SK-N-SH treated with all-trans-retinoic acid at 6 μM for 48 hours (cell line): ENCODE data around the gene PPP3CA.

Experiments used
- ATAC-seq: fragments of 200-7000 bp; cut with Tn5 transposase; 3 replicates; pipeline ENCODE4 v1.9.1; 2020; ENCODE audit warnings: mild to moderate bottlenecking, moderate library complexity
- ARNTL ChIP-seq: fragments of 450-650 bp; formaldehyde crosslinking; IDR thresholded peaks from 2 replicates; pipeline ENCODE4 v1.5.0; 2020; ENCODE audit warnings: low read depth, mild to moderate bottlenecking, moderate library complexity, borderline replicate concordance
- CREB5 ChIP-seq: fragments of 250-450 bp; sonication (Bioruptor Pico); IDR thresholded peaks from 2 replicates; pipeline ENCODE4 v1.5.1; 2020; ENCODE audit warnings: low read depth, mild to moderate bottlenecking, moderate library complexity
- ESRRG ChIP-seq: fragments of 250-450 bp; sonication (Bioruptor Pico); IDR thresholded peaks from 2 replicates; pipeline ENCODE4 v1.6.1; 2021; ENCODE audit warnings: mild to moderate bottlenecking
- GLIS3 ChIP-seq: fragments of 250-450 bp; sonication (Bioruptor Pico); IDR thresholded peaks from 2 replicates; pipeline ENCODE4 v1.5.0; 2020; ENCODE audit warnings: mild to moderate bottlenecking, moderate library complexity
- ISL1 ChIP-seq: fragments of 250-450 bp; sonication (Bioruptor Pico); IDR thresholded peaks from 2 replicates; pipeline ENCODE4 v2.1.2; 2022; ENCODE audit warnings: mild to moderate bottlenecking, moderate library complexity
- OSR1 ChIP-seq: fragments of 250-450 bp; sonication (Bioruptor Pico); IDR thresholded peaks from 2 replicates; pipeline ENCODE4 v1.8.0; 2022; ENCODE audit warnings: moderate library complexity, mild to moderate bottlenecking, inconsistent platforms
- POU6F1 ChIP-seq: fragments of 250-450 bp; sonication (Bioruptor Pico); IDR thresholded peaks from 2 replicates; pipeline ENCODE4 v1.8.0; 2021; ENCODE audit warnings: low read depth, mild to moderate bottlenecking, moderate library complexity, borderline replicate concordance
- PPARA ChIP-seq: fragments of 250-450 bp; sonication (Bioruptor Pico); IDR thresholded peaks from 2 replicates; pipeline ENCODE4 v1.5.0; 2020; ENCODE audit warnings: mild to moderate bottlenecking, borderline replicate concordance
- RARB ChIP-seq: fragments of 250-450 bp; sonication (Bioruptor Pico); IDR thresholded peaks from 2 replicates; pipeline ENCODE4 v1.8.0; 2021; ENCODE audit warnings: mild to moderate bottlenecking, moderate library complexity
- SNAI2 ChIP-seq: fragments of 250-450 bp; sonication (Bioruptor Pico); IDR thresholded peaks from 2 replicates; pipeline ENCODE4 v1.5.0; 2020; ENCODE audit warnings: mild to moderate bottlenecking, moderate library complexity
- TOX ChIP-seq: fragments of 250-450 bp; sonication (Bioruptor Pico); IDR thresholded peaks from 2 replicates; pipeline ENCODE4 v1.8.0; 2021; ENCODE audit warnings: mild to moderate bottlenecking, moderate library complexity, borderline replicate concordance
- ZC3H10 ChIP-seq: fragments of 250-450 bp; sonication (Bioruptor Pico); IDR thresholded peaks from 2 replicates; pipeline ENCODE4 v1.5.1; 2021; ENCODE audit warnings: mild to moderate bottlenecking, moderate library complexity
- ZFP30 ChIP-seq: fragments of 450-650 bp; formaldehyde crosslinking; IDR thresholded peaks from 2 replicates; pipeline ENCODE4 v1.5.0; 2022; ENCODE audit warnings: mild to moderate bottlenecking, moderate library complexity
- ZNF565 ChIP-seq: fragments of 450-650 bp; formaldehyde crosslinking; conservative IDR thresholded peaks from 2 replicates; pipeline ENCODE4 v1.5.0; 2020; ENCODE audit warnings: low read depth, mild to moderate bottlenecking, moderate library complexity
- ZNF70 ChIP-seq: fragments of 450-650 bp; formaldehyde crosslinking; IDR thresholded peaks from 2 replicates; pipeline ENCODE4 v1.5.0; 2020; ENCODE audit warnings: mild to moderate bottlenecking, moderate library complexity
- ZNF8 ChIP-seq: fragments of 450-650 bp; formaldehyde crosslinking; IDR thresholded peaks from 2 replicates; pipeline ENCODE4 v1.5.0; 2020; ENCODE audit warnings: mild to moderate bottlenecking, moderate library complexity
- TF ChIP-seq, protein P1 (sequence below): fragments of 250-450 bp; sonication (Bioruptor Pico); IDR thresholded peaks from 2 replicates; pipeline ENCODE4 v1.8.0; 2020; ENCODE audit warnings: mild to moderate bottlenecking, moderate library complexity, borderline replicate concordance
- TF ChIP-seq, protein P2 (sequence below): fragments of 250-450 bp; sonication (Bioruptor Pico); IDR thresholded peaks from 2 replicates; pipeline ENCODE4 v1.5.0; 2020; ENCODE audit warnings: mild to moderate bottlenecking, moderate library complexity
- TF ChIP-seq, protein P3 (sequence below): fragments of 250-450 bp; sonication (Bioruptor Pico); IDR thresholded peaks from 2 replicates; pipeline ENCODE4 v1.5.1; 2021; ENCODE audit warnings: mild to moderate bottlenecking, moderate library complexity

The PPP3CA gene

DNA sequence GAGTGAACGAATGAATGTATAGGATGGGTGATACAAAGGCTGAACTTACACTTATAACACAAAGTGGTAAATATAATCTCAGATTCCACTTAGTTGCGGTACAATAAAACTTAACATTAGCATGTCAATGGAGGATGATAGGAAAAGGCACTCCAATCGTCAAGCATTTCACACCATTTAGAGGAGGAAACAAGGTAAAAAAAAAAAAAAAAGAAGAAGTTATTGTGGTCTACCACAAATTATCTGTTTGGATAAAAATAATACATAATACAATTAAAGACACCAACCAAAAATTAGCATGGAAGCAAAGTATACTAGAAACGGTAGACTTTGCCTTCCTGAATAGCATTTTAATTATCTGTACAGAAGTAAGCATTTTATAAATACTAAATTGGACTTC, 205.5 kb downstream of the PPP3CA start:
- no peak for ATAC-seq
- TF ChIP-seq POU6F1 (CRISPR knock-in tag) (no peak), ZNF8 (CRISPR knock-in tag) (no peak), RARB (no peak), TOX (CRISPR knock-in tag) (no peak), ZNF70 (CRISPR knock-in tag) (no peak), GLIS3 (CRISPR knock-in tag) (no peak), ZNF565 (no peak), CREB5 (CRISPR knock-in tag) (no peak), SNAI2 (CRISPR knock-in tag) (no peak), ESRRG (CRISPR knock-in tag) (no peak), ZC3H10 (CRISPR knock-in tag) (no peak), ZFP30 (CRISPR knock-in tag) (no peak), PPARA (CRISPR knock-in tag) (no peak), ARNTL (no peak)
- TF ChIP-seq, protein P1, sequence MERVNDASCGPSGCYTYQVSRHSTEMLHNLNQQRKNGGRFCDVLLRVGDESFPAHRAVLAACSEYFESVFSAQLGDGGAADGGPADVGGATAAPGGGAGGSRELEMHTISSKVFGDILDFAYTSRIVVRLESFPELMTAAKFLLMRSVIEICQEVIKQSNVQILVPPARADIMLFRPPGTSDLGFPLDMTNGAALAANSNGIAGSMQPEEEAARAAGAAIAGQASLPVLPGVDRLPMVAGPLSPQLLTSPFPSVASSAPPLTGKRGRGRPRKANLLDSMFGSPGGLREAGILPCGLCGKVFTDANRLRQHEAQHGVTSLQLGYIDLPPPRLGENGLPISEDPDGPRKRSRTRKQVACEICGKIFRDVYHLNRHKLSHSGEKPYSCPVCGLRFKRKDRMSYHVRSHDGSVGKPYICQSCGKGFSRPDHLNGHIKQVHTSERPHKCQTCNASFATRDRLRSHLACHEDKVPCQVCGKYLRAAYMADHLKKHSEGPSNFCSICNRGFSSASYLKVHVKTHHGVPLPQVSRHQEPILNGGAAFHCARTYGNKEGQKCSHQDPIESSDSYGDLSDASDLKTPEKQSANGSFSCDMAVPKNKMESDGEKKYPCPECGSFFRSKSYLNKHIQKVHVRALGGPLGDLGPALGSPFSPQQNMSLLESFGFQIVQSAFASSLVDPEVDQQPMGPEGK = no peak
- TF ChIP-seq, protein P2, sequence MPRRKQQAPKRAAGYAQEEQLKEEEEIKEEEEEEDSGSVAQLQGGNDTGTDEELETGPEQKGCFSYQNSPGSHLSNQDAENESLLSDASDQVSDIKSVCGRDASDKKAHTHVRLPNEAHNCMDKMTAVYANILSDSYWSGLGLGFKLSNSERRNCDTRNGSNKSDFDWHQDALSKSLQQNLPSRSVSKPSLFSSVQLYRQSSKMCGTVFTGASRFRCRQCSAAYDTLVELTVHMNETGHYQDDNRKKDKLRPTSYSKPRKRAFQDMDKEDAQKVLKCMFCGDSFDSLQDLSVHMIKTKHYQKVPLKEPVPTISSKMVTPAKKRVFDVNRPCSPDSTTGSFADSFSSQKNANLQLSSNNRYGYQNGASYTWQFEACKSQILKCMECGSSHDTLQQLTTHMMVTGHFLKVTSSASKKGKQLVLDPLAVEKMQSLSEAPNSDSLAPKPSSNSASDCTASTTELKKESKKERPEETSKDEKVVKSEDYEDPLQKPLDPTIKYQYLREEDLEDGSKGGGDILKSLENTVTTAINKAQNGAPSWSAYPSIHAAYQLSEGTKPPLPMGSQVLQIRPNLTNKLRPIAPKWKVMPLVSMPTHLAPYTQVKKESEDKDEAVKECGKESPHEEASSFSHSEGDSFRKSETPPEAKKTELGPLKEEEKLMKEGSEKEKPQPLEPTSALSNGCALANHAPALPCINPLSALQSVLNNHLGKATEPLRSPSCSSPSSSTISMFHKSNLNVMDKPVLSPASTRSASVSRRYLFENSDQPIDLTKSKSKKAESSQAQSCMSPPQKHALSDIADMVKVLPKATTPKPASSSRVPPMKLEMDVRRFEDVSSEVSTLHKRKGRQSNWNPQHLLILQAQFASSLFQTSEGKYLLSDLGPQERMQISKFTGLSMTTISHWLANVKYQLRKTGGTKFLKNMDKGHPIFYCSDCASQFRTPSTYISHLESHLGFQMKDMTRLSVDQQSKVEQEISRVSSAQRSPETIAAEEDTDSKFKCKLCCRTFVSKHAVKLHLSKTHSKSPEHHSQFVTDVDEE (CRISPR knock-in tag) = no peak
- TF ChIP-seq, all 23 proteins: peak for 0

DNA sequence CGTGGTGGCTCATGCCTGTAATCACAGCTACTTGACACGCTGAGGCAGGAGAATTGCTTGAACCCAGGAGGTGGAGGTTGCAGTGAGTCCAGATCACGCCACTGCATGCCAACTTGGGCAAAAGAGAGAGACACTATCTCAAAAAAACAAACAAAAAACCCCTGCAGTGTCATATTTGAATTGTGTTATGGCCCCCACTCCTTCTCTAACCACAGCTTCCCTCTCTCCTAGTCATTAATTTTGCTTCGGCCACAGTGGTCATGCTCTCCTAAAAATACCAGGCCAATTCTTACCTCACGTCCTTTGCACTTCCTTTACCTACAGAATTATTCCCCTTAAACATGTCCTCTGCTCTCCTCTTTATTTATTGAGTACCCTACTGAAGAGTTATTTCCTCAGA, 206.1 kb downstream of the PPP3CA start:
- no peak for ATAC-seq

More for the DNA sequence above, 206.1 kb downstream of the PPP3CA start:
- TF ChIP-seq ISL1 (CRISPR knock-in tag) (no peak), OSR1 (CRISPR knock-in tag) (no peak), ZFP30 (CRISPR knock-in tag) (no peak), ZNF565 (no peak), ZNF70 (CRISPR knock-in tag) (no peak), ZC3H10 (CRISPR knock-in tag) (no peak), GLIS3 (CRISPR knock-in tag) (no peak)
- TF ChIP-seq, protein P1 = no peak
- TF ChIP-seq, protein P2 (CRISPR knock-in tag) = no peak
- TF ChIP-seq, protein P3, sequence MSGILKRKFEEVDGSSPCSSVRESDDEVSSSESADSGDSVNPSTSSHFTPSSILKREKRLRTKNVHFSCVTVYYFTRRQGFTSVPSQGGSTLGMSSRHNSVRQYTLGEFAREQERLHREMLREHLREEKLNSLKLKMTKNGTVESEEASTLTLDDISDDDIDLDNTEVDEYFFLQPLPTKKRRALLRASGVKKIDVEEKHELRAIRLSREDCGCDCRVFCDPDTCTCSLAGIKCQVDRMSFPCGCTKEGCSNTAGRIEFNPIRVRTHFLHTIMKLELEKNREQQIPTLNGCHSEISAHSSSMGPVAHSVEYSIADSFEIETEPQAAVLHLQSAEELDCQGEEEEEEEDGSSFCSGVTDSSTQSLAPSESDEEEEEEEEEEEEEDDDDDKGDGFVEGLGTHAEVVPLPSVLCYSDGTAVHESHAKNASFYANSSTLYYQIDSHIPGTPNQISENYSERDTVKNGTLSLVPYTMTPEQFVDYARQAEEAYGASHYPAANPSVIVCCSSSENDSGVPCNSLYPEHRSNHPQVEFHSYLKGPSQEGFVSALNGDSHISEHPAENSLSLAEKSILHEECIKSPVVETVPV (CRISPR knock-in tag) = no peak
